ENCODE data around the gene MOSPD2.

MOSPD2 gene

GRCh38 chrX:14963447-14964236, 90.4 kb downstream of the MOSPD2 start:
- DNase-seq (ENCODE audit: low read depth, low spot score): no peak
- no peaks in the 10 kb centered on the region for H3K9me3 ChIP-seq (ENCODE audit: insufficient read depth, low read length)
- H3K4me3 ChIP-seq (ENCODE audit: insufficient read length, low read depth): no peak overlapping the region
- H3K9ac ChIP-seq (ENCODE audit: insufficient read length, low read depth): no peak overlapping the region
- H3K36me3 ChIP-seq (ENCODE audit: insufficient read depth, insufficient read length, low read length): no peaks in the 10 kb centered on the region
- no peak for TF ChIP-seq YY1 (IDR thresholded peaks at IDR 0.05; ENCODE audit: insufficient read depth, insufficient read length)
- TF ChIP-seq ZNF274 (IDR thresholded peaks at IDR 0.05; ENCODE audit: low read depth, low read length): no peak
- TF ChIP-seq SUZ12 (IDR thresholded peaks at IDR 0.05; ENCODE audit: extremely low read depth, insufficient read depth, insufficient read length): no peak
- H3K27me3 ChIP-seq (ENCODE audit: insufficient read depth, insufficient read length): no peaks in the 10 kb centered on the region
- no peaks in the 10 kb centered on the region for H3K4me1 ChIP-seq (ENCODE audit: insufficient read depth, insufficient read length)

- Histone ChIP-seq H3K27me3 (ENCODE audit: insufficient read depth, insufficient read length) (no peaks in the 10 kb centered on the region), H3K4me3 (ENCODE audit: insufficient read length, low read depth) (no peak overlapping the region), H3K9ac (ENCODE audit: insufficient read length, low read depth) (no peak overlapping the region), H3K9me3 (ENCODE audit: insufficient read depth, low read length) (no peaks in the 10 kb centered on the region), H3K4me1 (ENCODE audit: insufficient read depth, insufficient read length) (no peaks in the 10 kb centered on the region), H3K36me3 (ENCODE audit: insufficient read depth, insufficient read length, low read length) (no peaks in the 10 kb centered on the region)
- no peak for TF ChIP-seq SUZ12 (IDR thresholded peaks at IDR 0.05; ENCODE audit: extremely low read depth, insufficient read depth, insufficient read length)
- no peak for DNase-seq (ENCODE audit: low read depth, low spot score)
Observed at GRCh38 chrX:14964500-14964899, 91.3 kb downstream of the MOSPD2 start.
